Loucy (cell line): ENCODE data around the gene NRG2.

Source experiments
- H2AFZ ChIP-seq: fragments of 200-600 bp; sonication (generic); 2 replicates; pipeline ENCODE4 v1.6.0; 2016; ENCODE audit warnings: antibody characterized with exemption, mild to moderate bottlenecking, low read length, moderate library complexity
- H3F3A ChIP-seq: fragments of 200-600 bp; 2 replicates; pipeline ENCODE4 v1.6.0; 2016; ENCODE audit warnings: antibody characterized with exemption, low read depth, mild to moderate bottlenecking
- H3K27me3 ChIP-seq: fragments of 200-600 bp; sonication (generic); 2 replicates; pipeline ENCODE4 v1.6.1; 2014; ENCODE audit warnings: low read length, mild to moderate bottlenecking; ENCODE audit not compliant: insufficient read depth, poor library complexity, severe bottlenecking
- H3K36me3 ChIP-seq: fragments of 200-600 bp; sonication (generic); 2 replicates; pipeline ENCODE4 v1.6.1; 2016; ENCODE audit warnings: low read length; ENCODE audit not compliant: insufficient read depth
- H3K4me1 ChIP-seq: fragments of 200-600 bp; sonication (generic); 2 replicates; pipeline ENCODE4 v1.5.1; 2014; ENCODE audit warnings: low read length, mild to moderate bottlenecking; ENCODE audit not compliant: insufficient read depth, poor library complexity, severe bottlenecking
- H3K4me2 ChIP-seq: fragments of 200-600 bp; sonication (generic); 2 replicates; pipeline ENCODE4 v1.6.0; 2014; ENCODE audit warnings: antibody characterized with exemption, low read length, low read depth, mild to moderate bottlenecking; ENCODE audit not compliant: poor library complexity, severe bottlenecking
- H3K4me3 ChIP-seq: fragments of 200-600 bp; sonication (generic); 2 replicates; pipeline ENCODE4 v1.5.1; 2014; ENCODE audit warnings: low read length, mild to moderate bottlenecking, mixed read lengths; ENCODE audit not compliant: poor library complexity, severe bottlenecking
- H3K79me2 ChIP-seq: fragments of 200-600 bp; sonication (generic); 2 replicates; pipeline ENCODE4 v1.6.1; 2014; ENCODE audit warnings: low read length; ENCODE audit not compliant: insufficient read depth
- H3K9ac ChIP-seq: fragments of 200-600 bp; sonication (generic); 2 replicates; pipeline ENCODE4 v1.6.0; 2014; ENCODE audit warnings: mild to moderate bottlenecking, low read depth, low read length, moderate library complexity; ENCODE audit not compliant: poor library complexity, severe bottlenecking
- H3K9me2 ChIP-seq: fragments of 200-600 bp; sonication (generic); replicated peaks from 2 replicates; pipeline ENCODE4 v1.6.1; 2016; ENCODE audit warnings: low read depth, low read length, mixed read lengths
- H3K9me3 ChIP-seq: fragments of 200-600 bp; sonication (generic); 2 replicates; pipeline ENCODE4 v1.6.1; 2014; ENCODE audit warnings: mild to moderate bottlenecking, antibody characterized with exemption, low read length, low read depth; ENCODE audit not compliant: insufficient read depth
- H4K20me1 ChIP-seq: fragments of 200-600 bp; sonication (generic); 2 replicates; pipeline ENCODE4 v1.6.0; 2014; ENCODE audit warnings: antibody characterized with exemption, low read length, mild to moderate bottlenecking; ENCODE audit not compliant: insufficient read depth, poor library complexity, severe bottlenecking
- CTCF ChIP-seq: fragments of 200-600 bp; sonication (generic); conservative IDR thresholded peaks from 2 replicates; pipeline ENCODE4 v1.5.1; 2014; ENCODE audit warnings: mild to moderate bottlenecking, antibody characterized with exemption, low read length
- EZH2phosphoT487 ChIP-seq: fragments of 200-600 bp; IDR thresholded peaks from 2 replicates; pipeline ENCODE4 v1.6.1; 2018; ENCODE audit warnings: antibody characterized with exemption, mild to moderate bottlenecking, moderate library complexity, borderline replicate concordance

Gene NRG2

GRCh38 chr5:139803978-139804377 lies 239.1 kb downstream of the NRG2 start:
- H3K27me3 ChIP-seq, result no peaks in the 10 kb centered on the region
- no peaks in the 10 kb centered on the region for H3K9me3 ChIP-seq
- H3K36me3 ChIP-seq, result no peaks in the 10 kb centered on the region
- H3K9me2 ChIP-seq, result no peaks in the 10 kb centered on the region
- H3K9ac ChIP-seq, result no peak overlapping the region
- no peaks in the 10 kb centered on the region for H4K20me1 ChIP-seq
- no peaks in the 10 kb centered on the region for H3K79me2 ChIP-seq
- no peak overlapping the region for H3K4me3 ChIP-seq
- no peak overlapping the region for H2AFZ ChIP-seq
- no peaks in the 10 kb centered on the region for H3K4me1 ChIP-seq
- H3F3A ChIP-seq, result no peaks in the 10 kb centered on the region
- no peak overlapping the region for H3K4me2 ChIP-seq
- TF ChIP-seq EZH2phosphoT487, result no peak
- no peak for TF ChIP-seq CTCF

DNA sequence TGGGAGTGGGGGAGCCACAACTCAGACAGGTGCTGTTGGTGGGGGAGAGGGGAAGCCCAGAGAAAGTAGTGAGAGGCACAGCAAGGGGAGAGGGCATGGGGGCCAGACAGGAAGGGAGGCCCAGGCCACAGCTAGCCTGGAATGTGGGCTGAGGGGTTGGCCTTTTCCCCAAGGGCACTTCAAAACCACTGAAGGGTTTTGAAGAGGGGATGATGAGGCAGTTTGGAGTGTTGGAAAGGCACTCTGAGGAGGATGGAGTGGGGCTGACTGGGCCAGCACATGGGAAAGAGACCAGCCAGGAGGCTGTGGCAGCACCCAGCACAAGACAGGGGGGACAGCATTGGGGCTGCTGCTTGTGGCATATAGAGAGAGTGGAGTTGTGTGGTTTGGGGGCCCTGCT lies 243.7 kb downstream of the NRG2 start:
- Histone ChIP-seq H3F3A (no peaks in the 10 kb centered on the region), H4K20me1 (no peaks in the 10 kb centered on the region), H3K9ac (no peak overlapping the region), H3K9me3 (no peaks in the 10 kb centered on the region), H3K4me3 (no peak overlapping the region), H2AFZ (no peak overlapping the region), H3K4me1 (no peaks in the 10 kb centered on the region), H3K9me2 (no peaks in the 10 kb centered on the region), H3K36me3 (no peaks in the 10 kb centered on the region), H3K27me3 (no peaks in the 10 kb centered on the region), H3K79me2 (no peaks in the 10 kb centered on the region), H3K4me2 (no peak overlapping the region)
- no peak for TF ChIP-seq EZH2phosphoT487
- TF ChIP-seq CTCF, result no peak

DNA sequence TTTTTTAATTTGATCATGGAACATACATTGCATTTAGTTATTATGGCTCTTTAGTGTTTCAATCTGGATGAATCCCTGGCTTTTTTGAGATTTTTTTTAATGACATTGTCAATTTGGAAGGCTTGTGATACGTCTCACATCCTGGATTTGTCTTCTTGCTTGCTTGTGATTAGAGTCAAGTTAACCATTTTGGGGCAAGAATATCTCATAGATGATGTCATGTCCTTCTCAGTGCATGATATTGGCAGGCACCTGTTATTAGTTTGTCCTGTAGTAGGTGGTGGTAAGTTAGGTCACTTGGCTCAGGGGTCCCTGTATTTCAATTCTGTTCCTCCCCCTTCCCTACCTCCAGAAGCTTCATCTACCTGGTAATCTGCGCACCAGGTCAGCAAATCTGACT lies 244.2 kb downstream of the NRG2 start:
- Histone ChIP-seq H3F3A (no peaks in the 10 kb centered on the region), H3K27me3 (no peaks in the 10 kb centered on the region), H3K4me1 (no peaks in the 10 kb centered on the region), H2AFZ (no peak overlapping the region), H3K36me3 (no peaks in the 10 kb centered on the region), H3K4me3 (no peak overlapping the region), H3K9me3 (no peaks in the 10 kb centered on the region), H3K9me2 (no peaks in the 10 kb centered on the region), H3K4me2 (no peak overlapping the region), H3K9ac (no peak overlapping the region), H3K79me2 (no peaks in the 10 kb centered on the region), H4K20me1 (no peaks in the 10 kb centered on the region)
- TF ChIP-seq EZH2phosphoT487 (no peak), CTCF (no peak)
